ENCODE data around the gene RSRP1.
"Not testable (repeated sequence)": the region's sequence is repeated elsewhere in the genome, so short reads cannot be mapped to it uniquely, and the experiment has no call there.

RSRP1 gene

GRCh38 chr1:25256578-25256965 is 9.3 kb upstream of the RSRP1 start:
- DNase-seq = no peak

GRCh38 chr1:25255706-25256577 is 8.7 kb upstream of the RSRP1 start:
- no peak for DNase-seq

GRCh38 chr1:25253911-25254310 is 6.7 kb upstream of the RSRP1 start:
- no peak for DNase-seq

- DNase-seq = no peak
Measured at GRCh38 chr1:25247829-25248754, 838 bp upstream of the RSRP1 start.

GRCh38 chr1:25246600-25247023 is 642 bp downstream of the RSRP1 start:
- no peak for DNase-seq

GRCh38 chr1:25245809-25246599 is 1.2 kb downstream of the RSRP1 start:
- peak; percentile 18 to 24 for DNase-seq

- DNase-seq = no peak
Measured at GRCh38 chr1:25245393-25245792, 1.9 kb downstream of the RSRP1 start.

GRCh38 chr1:25243907-25244306 is 3.3 kb downstream of the RSRP1 start:
- DNase-seq = no peak

- peak; percentile 97 for DNase-seq
Measured at GRCh38 chr1:25239681-25240541, 7.3 kb downstream of the RSRP1 start.

GRCh38 chr1:25238046-25238445 is 9.2 kb downstream of the RSRP1 start:
- no peak for DNase-seq

GRCh38 chr1:25236261-25236660 is 11.0 kb downstream of the RSRP1 start:
- not testable (repeated sequence) for DNase-seq

- not testable (repeated sequence) for DNase-seq
Measured at GRCh38 chr1:25235411-25235810, 11.8 kb downstream of the RSRP1 start.

GRCh38 chr1:25232866-25233784 is 14.1 kb downstream of the RSRP1 start:
- DNase-seq = peak; percentile 79 to 87

- DNase-seq = peak; percentile 82 to 83
Measured at GRCh38 chr1:25232027-25232865, 15.0 kb downstream of the RSRP1 start, which contains the start of gene SYF2. TSS of gene SYF2 (minus strand) at chr1:25232502. CDS start at chr1:25232467, 35 bp downstream.

- no peak for DNase-seq
Measured at GRCh38 chr1:25223471-25223870, 23.8 kb downstream of the RSRP1 start.

- DNase-seq = no peak
Measured at GRCh38 chr1:25222606-25223005, 24.6 kb downstream of the RSRP1 start.

- no peak for DNase-seq
Measured at GRCh38 chr1:25220666-25221065, 26.6 kb downstream of the RSRP1 start.

- no peak for DNase-seq
Measured at GRCh38 chr1:25219661-25220251, 27.5 kb downstream of the RSRP1 start.

GRCh38 chr1:25217598-25218232 is 29.5 kb downstream of the RSRP1 start:
- DNase-seq = no peak

Data from AML-193 (cell line).